ENCODE measurements around the gene GJA9.

DNA sequence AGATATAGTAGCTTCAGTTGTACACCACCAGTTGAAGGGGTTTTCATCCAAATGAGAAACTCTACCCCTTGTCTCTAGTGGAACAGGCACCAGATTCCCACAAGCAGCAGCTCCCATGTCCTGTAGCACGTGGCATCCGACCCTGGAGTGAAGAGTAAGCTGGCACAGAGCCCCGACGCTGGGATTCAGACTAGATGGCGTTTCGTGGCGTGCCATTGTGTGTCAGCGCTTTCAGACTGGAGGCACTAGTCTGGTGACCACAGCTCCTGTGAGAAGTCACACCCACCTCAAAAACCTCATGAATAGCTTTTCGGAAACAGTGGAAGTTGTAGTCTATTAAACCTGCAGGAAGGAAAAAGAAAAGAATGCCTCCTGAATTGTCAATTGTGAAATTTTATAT is 42.0 kb downstream of the GJA9 start:
- TF ChIP-seq, protein P1, sequence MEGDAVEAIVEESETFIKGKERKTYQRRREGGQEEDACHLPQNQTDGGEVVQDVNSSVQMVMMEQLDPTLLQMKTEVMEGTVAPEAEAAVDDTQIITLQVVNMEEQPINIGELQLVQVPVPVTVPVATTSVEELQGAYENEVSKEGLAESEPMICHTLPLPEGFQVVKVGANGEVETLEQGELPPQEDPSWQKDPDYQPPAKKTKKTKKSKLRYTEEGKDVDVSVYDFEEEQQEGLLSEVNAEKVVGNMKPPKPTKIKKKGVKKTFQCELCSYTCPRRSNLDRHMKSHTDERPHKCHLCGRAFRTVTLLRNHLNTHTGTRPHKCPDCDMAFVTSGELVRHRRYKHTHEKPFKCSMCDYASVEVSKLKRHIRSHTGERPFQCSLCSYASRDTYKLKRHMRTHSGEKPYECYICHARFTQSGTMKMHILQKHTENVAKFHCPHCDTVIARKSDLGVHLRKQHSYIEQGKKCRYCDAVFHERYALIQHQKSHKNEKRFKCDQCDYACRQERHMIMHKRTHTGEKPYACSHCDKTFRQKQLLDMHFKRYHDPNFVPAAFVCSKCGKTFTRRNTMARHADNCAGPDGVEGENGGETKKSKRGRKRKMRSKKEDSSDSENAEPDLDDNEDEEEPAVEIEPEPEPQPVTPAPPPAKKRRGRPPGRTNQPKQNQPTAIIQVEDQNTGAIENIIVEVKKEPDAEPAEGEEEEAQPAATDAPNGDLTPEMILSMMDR (IDR thresholded peaks at IDR 0.05), result no peak
- TF ChIP-seq POLR2A (IDR thresholded peaks at IDR 0.05) (no peak), POLR2AphosphoS5 (IDR thresholded peaks at IDR 0.05) (no peak)
